B cell (primary cell): ENCODE data around the gene CARD10. TPM values are rescaled to one million over a fixed set of nuclear protein-coding genes. Genes with fewer than 3 reads are reported as not detected.
A peak's percentile ranks its signal among the peaks of the same experiment; 100 is the strongest.

ENCODE experiments used
- ATAC-seq: fragments of 200-7000 bp; cut with Tn5 transposase; one replicate; pipeline ENCODE4 v1.10.0; 2021; ENCODE audit warnings: low read depth, mild to moderate bottlenecking, moderate number of reproducible peaks, moderate library complexity
- CTCF ChIA-PET: fragments of 350-600 bp; sonication (Branson Sonifier 250); formaldehyde crosslinking; loops from one replicate; lab custom pipeline; 2021; ENCODE audit warnings: antibody characterized with exemption, inconsistent platforms; lab: Charles Lee
- POLR2A ChIA-PET: fragments of 350-600 bp; sonication (Branson Sonifier 250); formaldehyde crosslinking; loops from one replicate; lab custom pipeline; 2021; ENCODE audit warnings: antibody characterized with exemption; lab: Charles Lee
- DNase-seq: peaks from one replicate; pipeline ENCODE4 v3.0.0; 2013
- H2AFZ ChIP-seq: 2 replicates; pipeline ENCODE4 v1.6.1; 2012; ENCODE audit warnings: mild to moderate bottlenecking, low read depth, low read length; ENCODE audit not compliant: insufficient read depth, poor library complexity, severe bottlenecking
- H3K27ac ChIP-seq, 2 donors: 1 replicate in 1 of 2; 2 replicates in 1 of 2; pipeline ENCODE4 v1.5.1; 2012 to 2013; ENCODE audit warnings: low read length in 2 of 2, mild to moderate bottlenecking in 2 of 2, moderate library complexity in 1 of 2
- H3K27me3 ChIP-seq, 4 experiments: fragments of 200-600 bp in 1 of 4; sonication (generic) in 1 of 4; replicated peaks in 1 of 4; 1 replicate in 2 of 4; 2 replicates in 2 of 4; pipeline versions ENCODE4 v1.6.1 to v1.7.0; 2013 to 2016; ENCODE audit warnings: low read length in 3 of 4, mild to moderate bottlenecking in 2 of 4, mixed read lengths in 1 of 4, moderate library complexity in 1 of 4; ENCODE audit not compliant: insufficient read depth in 4 of 4, control insufficient read depth in 3 of 4; ENCODE audit errors: control extremely low read depth in 1 of 4
- H3K36me3 ChIP-seq, 2 experiments: replicated peaks in 1 of 2; 1 replicate in 1 of 2; 2 replicates in 1 of 2; pipeline versions ENCODE4 v1.6.1 to v1.7.1; 2013; ENCODE audit warnings: low read length in 1 of 2; ENCODE audit not compliant: insufficient read depth in 2 of 2, control insufficient read depth in 1 of 2; ENCODE audit errors: control extremely low read depth in 1 of 2, extremely low read depth in 1 of 2
- H3K4me1 ChIP-seq, 2 donors: fragments of 200-600 bp in 1 of 2; sonication (generic) in 1 of 2; 1 replicate in 1 of 2; 2 replicates in 1 of 2; pipeline versions ENCODE4 v1.5.1 to v1.6.1; 2013 to 2017; ENCODE audit warnings: low read length in 2 of 2; ENCODE audit not compliant: control insufficient read depth in 2 of 2, insufficient read depth in 2 of 2
- H3K4me2 ChIP-seq: replicated peaks from 2 replicates; pipeline ENCODE3; 2012; ENCODE audit warnings: mild to moderate bottlenecking, low read depth, low read length; ENCODE audit not compliant: poor library complexity, severe bottlenecking
- H3K4me3 ChIP-seq, 5 experiments: fragments of 200-600 bp in 1 of 5; sonication (generic) in 1 of 5; 1 replicate in 3 of 5; 2 replicates in 2 of 5; pipeline versions ENCODE4 v1.5.1 to v1.7.0; 2011 to 2016; ENCODE audit warnings: low read length in 4 of 5, mild to moderate bottlenecking in 4 of 5, low read depth in 2 of 5, control low read depth in 1 of 5, moderate library complexity in 1 of 5; ENCODE audit not compliant: insufficient read depth in 1 of 5; ENCODE audit errors: control extremely low read depth in 1 of 5, extremely low read depth in 1 of 5
- H3K79me2 ChIP-seq: fragments of 200-600 bp; sonication (generic); one replicate; pipeline ENCODE4 v1.6.0; 2016; ENCODE audit warnings: low read length; ENCODE audit not compliant: control insufficient read depth, insufficient read depth
- H3K9ac ChIP-seq: fragments of 200-600 bp; sonication (generic); 2 replicates; pipeline ENCODE4 v1.6.1; 2017; ENCODE audit warnings: mild to moderate bottlenecking, low read length, moderate library complexity
- H3K9me3 ChIP-seq, 3 donors: one replicate each; pipeline versions ENCODE4 v1.6.1 to v1.7.1; 2013; ENCODE audit warnings: low read length in 2 of 3; ENCODE audit not compliant: control insufficient read depth in 2 of 3, insufficient read depth in 1 of 3; ENCODE audit errors: control extremely low read depth in 1 of 3
- H4K20me1 ChIP-seq: 2 replicates; pipeline ENCODE4 v1.6.0; 2012; ENCODE audit warnings: mild to moderate bottlenecking, low read length; ENCODE audit not compliant: insufficient read depth, control insufficient read depth, poor library complexity, severe bottlenecking
- H3K27ac Mint-ChIP-seq: one replicate; pipeline ENCODE4 v1.8.0; 2021; ENCODE audit warnings: mixed read lengths
- H3K27me3 Mint-ChIP-seq: one replicate; pipeline ENCODE4 v1.8.0; 2021; ENCODE audit warnings: mixed read lengths
- H3K4me1 Mint-ChIP-seq: one replicate; pipeline ENCODE4 v1.8.0; 2021; ENCODE audit warnings: mixed read lengths
- H3K4me3 Mint-ChIP-seq: one replicate; pipeline ENCODE4 v1.8.0; 2021; ENCODE audit warnings: mixed read lengths
- H3K9me3 Mint-ChIP-seq: one replicate; pipeline ENCODE4 v1.8.0; 2022; ENCODE audit warnings: mixed read lengths; ENCODE audit not compliant: insufficient read depth
- CTCF ChIP-seq: fragments of 200-600 bp; IDR thresholded peaks from one replicate; pipeline ENCODE4 v1.8.0; 2022; ENCODE audit warnings: antibody characterized with exemption, mild to moderate bottlenecking
- EZH2 ChIP-seq: IDR thresholded peaks from 2 replicates; pipeline ENCODE4 v1.6.1; 2012; ENCODE audit warnings: borderline replicate concordance, low read depth, mild to moderate bottlenecking, moderate library complexity, low read length; ENCODE audit not compliant: insufficient read depth, poor library complexity, severe bottlenecking
- WGBS: methylation state at CpG from one replicate; pipeline ENCODE4 v1.1.5; 2013; ENCODE audit warnings: missing lambda C conversion rate; ENCODE audit not compliant: insufficient coverage; 5-methylcytosine and 5-hydroxymethylcytosine counted together
- intact Hi-C: fragments of 100-400 bp; cut with micrococcal nuclease; formaldehyde crosslinking; loops from one replicate; pipeline ENCODE4 v1.10.0; 2022
- polyA plus RNA-seq: library from polyadenylated mRNA; depleted of rRNA; stranded (reverse); fragments of >200 nt; gene quantifications from 2 replicates; pipeline ENCODE4 v1.2.3, GENCODE V29; 2012
- total RNA-seq, 2 donors: library from RNA; stranded (reverse); fragments of 120-200 nt in 1 of 2; gene quantifications; 1 replicate in 1 of 2; 2 replicates in 1 of 2; pipeline versions ENCODE4 v1.2.3 to v1.2.4, GENCODE V29; 2013 to 2022

The CARD10 gene
- total and polyA plus RNA-seq, 2 donors (not counting 1 experiment from before 2014, with no cell fraction given), result not detected

GRCh38 chr22:37518509-37519267 lies 527 bp downstream of the CARD10 start:
- WGBS, result 22% methylated on average over 62 of the region's 63 CpGs
- intact Hi-C loops, result no loop called here
- no peak overlapping the region for H3K27ac Mint-ChIP-seq
- H3K27me3 ChIP-seq, result peaks cover 0 to 49% (median 12%) of the 10 kb centered on the region in 4 experiments
- TF ChIP-seq EZH2, result no peak
- no peak for TF ChIP-seq CTCF
- POLR2A ChIA-PET, result no interaction called here
- ATAC-seq (no peak), DNase-seq (peak; percentile 39)
- CTCF ChIA-PET, result no interaction called here
- peaks cover 54% of the 10 kb centered on the region for H3K27me3 Mint-ChIP-seq
- H4K20me1 ChIP-seq, result no peaks in the 10 kb centered on the region
- H3K27ac ChIP-seq, result no peak overlapping the region
- no peaks in the 10 kb centered on the region for H3K79me2 ChIP-seq
- peaks cover 5 to 10% of the 10 kb centered on the region in 2 donors for H3K4me1 ChIP-seq
- peak overlapping the region; percentile 53 for H3K9ac ChIP-seq
- peak overlapping the region; percentile 74 for H3K4me3 Mint-ChIP-seq
- peaks cover 0 to 5% (median 0%) of the 10 kb centered on the region in 3 donors for H3K9me3 ChIP-seq
- H3K4me1 Mint-ChIP-seq, result peaks cover 6% of the 10 kb centered on the region
- peak overlapping the region; percentile 91 for H3K4me2 ChIP-seq
- peak overlapping the region; percentile 69 for H2AFZ ChIP-seq
- H3K36me3 ChIP-seq, result no peaks in the 10 kb centered on the region
- no peaks in the 10 kb centered on the region for H3K9me3 Mint-ChIP-seq
- H3K4me3 ChIP-seq, result peak overlapping the region in 3 of 5 experiments; percentile 41 to 49 (median 44)

DNA sequence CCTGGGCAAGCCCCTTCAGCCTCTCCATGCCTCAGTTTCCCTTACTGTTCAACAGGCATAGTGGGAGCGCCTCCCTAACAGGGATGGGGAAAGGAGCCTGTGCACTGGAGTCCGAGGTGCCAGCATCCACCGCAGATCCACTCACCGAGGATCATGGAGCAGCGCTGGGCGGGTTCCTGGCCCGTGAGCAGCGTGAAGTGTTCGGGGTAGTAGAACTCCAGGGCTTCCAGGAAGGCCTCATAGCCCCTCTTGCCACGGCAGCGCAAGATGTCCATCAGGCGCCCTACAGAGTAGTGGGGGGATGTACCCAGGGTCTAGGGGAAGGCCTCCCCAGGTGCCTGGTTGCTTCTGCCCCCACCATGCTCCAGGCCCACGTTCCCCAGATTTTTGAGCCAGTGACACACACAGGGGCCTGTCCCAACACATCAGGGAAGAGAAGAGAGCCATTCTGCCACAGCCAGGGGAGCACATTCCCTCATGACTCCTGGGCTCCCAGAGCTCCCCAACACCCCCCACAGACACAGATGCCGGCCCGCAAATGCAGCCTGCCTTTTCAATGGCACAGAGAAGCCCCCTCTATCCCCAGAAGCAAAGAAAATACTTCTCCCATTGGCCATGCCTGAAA lies 1.3 kb downstream of the CARD10 start:
- peaks cover 0 to 5% (median 0%) of the 10 kb centered on the region in 3 donors for H3K9me3 ChIP-seq
- no peak overlapping the region for H3K9ac ChIP-seq
- no peak for DNase-seq
- no peaks in the 10 kb centered on the region for H4K20me1 ChIP-seq
- intact Hi-C loops, result no loop called here
- Mint-ChIP-seq H3K27ac (no peak overlapping the region), H3K9me3 (no peaks in the 10 kb centered on the region), H3K4me3 (peak overlapping the region; percentile 74), H3K27me3 (peaks cover 47% of the 10 kb centered on the region), H3K4me1 (peaks cover 6% of the 10 kb centered on the region)
- no peaks in the 10 kb centered on the region for H3K36me3 ChIP-seq
- POLR2A ChIA-PET, result no interaction called here
- H3K79me2 ChIP-seq, result no peaks in the 10 kb centered on the region
- H3K27ac ChIP-seq, result no peak overlapping the region
- no peak overlapping the region for H3K4me2 ChIP-seq
- peaks cover 5 to 10% of the 10 kb centered on the region in 2 donors for H3K4me1 ChIP-seq
- no peak overlapping the region for H3K4me3 ChIP-seq
- ATAC-seq, result no peak
- CTCF ChIA-PET, result no interaction called here
- no peak overlapping the region for H2AFZ ChIP-seq
- no peak for TF ChIP-seq CTCF
- peaks cover 0 to 50% (median 12%) of the 10 kb centered on the region in 4 experiments for H3K27me3 ChIP-seq
- WGBS, result 96% methylated on average over 11 of the region's 15 CpGs
